Choroid plexus epithelial cell (primary cell): ENCODE data around the gene SLC22A3.

ENCODE experiments used
- DNase-seq: peaks from one replicate; pipeline ENCODE4 v3.0.0-alpha.2; 2010; ENCODE audit warnings: low read depth
- H3K4me3 ChIP-seq: 2 replicates; pipeline ENCODE4 v1.5.1; 2011; ENCODE audit warnings: low read depth, mild to moderate bottlenecking, control low read depth, low read length, moderate library complexity
- TF ChIP-seq, protein P1 (sequence below): conservative IDR thresholded peaks from 2 replicates; pipeline ENCODE4 v1.5.1; 2011; ENCODE audit warnings: low read depth, mild to moderate bottlenecking, control low read depth, inconsistent platforms, low read length, moderate library complexity

SLC22A3 gene

DNA sequence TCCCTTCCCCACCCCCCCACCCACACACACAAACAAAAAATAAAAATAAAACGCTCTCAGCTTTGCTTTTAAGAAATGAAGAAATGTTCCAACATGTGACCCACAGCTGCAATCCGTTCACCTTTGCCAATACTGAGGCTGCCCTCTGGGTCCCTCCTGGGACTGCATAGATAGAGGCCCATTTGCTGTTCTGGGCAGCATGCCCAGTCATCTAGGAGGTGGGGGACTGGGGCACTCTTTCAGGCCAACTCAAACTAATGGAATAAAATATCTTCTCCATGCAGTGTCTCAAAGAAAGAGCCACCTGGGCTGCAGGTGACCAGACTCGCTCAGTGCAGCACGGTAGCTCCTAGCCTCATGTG is 79.9 kb downstream of the SLC22A3 start:
- H3K4me3 ChIP-seq, result no peak overlapping the region
- TF ChIP-seq, protein P1, sequence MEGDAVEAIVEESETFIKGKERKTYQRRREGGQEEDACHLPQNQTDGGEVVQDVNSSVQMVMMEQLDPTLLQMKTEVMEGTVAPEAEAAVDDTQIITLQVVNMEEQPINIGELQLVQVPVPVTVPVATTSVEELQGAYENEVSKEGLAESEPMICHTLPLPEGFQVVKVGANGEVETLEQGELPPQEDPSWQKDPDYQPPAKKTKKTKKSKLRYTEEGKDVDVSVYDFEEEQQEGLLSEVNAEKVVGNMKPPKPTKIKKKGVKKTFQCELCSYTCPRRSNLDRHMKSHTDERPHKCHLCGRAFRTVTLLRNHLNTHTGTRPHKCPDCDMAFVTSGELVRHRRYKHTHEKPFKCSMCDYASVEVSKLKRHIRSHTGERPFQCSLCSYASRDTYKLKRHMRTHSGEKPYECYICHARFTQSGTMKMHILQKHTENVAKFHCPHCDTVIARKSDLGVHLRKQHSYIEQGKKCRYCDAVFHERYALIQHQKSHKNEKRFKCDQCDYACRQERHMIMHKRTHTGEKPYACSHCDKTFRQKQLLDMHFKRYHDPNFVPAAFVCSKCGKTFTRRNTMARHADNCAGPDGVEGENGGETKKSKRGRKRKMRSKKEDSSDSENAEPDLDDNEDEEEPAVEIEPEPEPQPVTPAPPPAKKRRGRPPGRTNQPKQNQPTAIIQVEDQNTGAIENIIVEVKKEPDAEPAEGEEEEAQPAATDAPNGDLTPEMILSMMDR, result no peak
- DNase-seq, result peak; percentile 67

DNA sequence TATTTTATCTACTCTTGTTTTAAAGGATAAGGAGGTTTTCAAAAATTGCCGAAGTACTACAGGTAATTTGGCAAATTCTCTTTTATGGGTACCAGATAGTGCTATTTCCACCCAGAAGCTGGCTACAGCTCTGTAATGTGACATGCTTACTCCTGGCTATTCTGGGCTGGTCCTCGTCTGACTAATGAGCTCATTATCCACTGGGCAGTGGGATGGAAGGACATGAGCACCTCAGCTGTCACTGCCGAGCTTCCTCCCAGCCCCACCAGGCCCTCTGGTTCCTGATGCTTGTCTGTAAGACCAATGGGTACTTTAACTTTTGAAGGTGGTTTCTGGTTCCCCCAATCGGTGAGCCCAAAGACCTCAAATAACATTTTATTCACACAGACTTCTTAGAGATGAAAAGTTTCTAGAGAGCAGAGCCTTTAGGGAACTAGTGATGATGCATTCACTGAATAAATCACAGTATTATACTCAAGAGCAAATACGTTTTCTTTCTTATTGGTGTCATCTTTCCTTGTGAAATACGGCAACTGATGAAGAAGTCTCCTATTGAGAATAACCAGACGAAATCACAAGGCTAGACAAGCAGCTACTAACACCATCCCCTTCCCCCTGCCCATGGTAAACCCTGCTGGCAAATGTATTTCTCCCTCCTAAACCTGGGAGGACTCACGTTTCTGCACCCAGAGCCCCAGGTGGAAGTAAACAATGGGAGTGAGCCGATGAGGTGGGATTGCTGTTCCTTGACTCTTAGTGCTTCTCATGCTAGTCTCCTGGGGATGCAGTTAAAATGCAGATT is 80.8 kb downstream of the SLC22A3 start:
- no peak for DNase-seq
- H3K4me3 ChIP-seq, result no peak overlapping the region
- TF ChIP-seq, protein P1, result no peak

DNA sequence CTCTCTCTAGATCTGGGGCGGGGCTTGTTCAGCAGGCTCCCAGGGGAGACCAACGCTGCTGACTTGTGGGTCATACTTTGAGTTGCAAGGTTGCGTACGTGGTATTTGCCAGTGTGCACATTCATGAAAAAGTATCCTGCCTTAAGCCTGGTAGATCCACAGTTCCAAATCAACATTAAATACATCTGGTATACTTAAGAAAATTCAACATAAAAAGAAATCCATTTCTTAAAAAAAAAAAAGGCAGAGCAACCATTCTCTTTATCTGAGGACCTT is 81.4 kb downstream of the SLC22A3 start:
- TF ChIP-seq, protein P1, result no peak
- no peak overlapping the region for H3K4me3 ChIP-seq
- no peak for DNase-seq

DNA sequence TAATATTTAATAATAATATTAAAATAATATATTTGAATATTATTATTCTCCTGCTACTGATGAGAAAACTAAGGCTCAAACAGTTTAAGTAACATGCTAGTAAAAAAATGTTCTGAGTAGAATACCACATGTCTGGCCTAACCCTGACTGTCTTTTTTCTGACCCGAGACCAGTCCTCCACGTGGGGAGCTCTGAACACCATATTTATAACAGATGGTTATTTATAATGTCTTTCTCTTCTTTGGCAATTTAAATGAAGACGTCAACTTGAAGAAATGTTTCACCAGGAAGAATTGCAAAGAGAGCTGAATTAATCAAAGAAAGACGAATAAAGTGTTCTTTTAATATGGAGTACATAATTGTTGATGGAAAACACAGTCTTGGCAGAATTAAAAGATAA is 82.0 kb downstream of the SLC22A3 start:
- DNase-seq, result peak; percentile 8
- TF ChIP-seq, protein P1, result no peak

DNA sequence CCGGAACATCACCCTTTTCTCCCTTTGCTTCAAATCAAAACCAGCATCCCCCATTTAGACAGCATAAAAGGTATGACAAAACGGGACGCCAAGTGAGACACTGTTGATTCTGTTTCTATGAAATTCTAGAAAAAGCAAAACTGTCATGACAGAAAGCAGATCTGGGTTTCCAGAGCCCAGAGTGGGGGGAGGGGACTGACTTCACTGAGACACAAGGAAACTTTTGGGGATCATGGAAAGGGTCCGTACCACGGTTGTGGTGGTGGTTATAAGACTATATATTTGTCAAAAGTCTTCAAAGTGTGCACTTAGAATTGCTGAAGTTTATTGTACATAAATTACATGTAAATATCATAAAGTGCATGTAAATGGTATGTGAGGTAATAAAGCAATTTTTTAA is 82.6 kb downstream of the SLC22A3 start:
- DNase-seq, result no peak
- H3K4me3 ChIP-seq, result no peak overlapping the region
- TF ChIP-seq, protein P1, result no peak

More for the DNA sequence above, 82.0 kb downstream of the SLC22A3 start:
- no peak overlapping the region for H3K4me3 ChIP-seq

DNA sequence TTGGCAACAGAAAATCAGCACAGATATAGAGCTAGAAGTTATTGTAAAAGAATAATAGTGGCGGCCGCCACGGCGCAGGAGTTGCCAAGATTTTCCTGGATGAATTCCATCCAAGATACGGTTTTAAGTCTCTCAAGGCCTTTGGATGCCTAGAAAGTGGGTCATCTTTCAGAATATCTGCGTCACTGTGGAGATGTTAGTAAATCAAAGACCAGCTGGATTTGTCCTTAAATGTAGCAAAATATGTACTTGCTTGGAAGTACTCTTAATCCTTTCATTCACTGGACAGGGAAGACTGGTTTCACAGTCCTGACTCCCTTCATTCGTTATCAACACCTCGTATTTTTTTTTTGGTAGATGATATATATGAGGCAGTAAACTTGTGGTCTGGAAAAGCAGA is 83.0 kb downstream of the SLC22A3 start:
- peak; percentile 86 for DNase-seq
- TF ChIP-seq, protein P1, result no peak
- no peak overlapping the region for H3K4me3 ChIP-seq

DNA sequence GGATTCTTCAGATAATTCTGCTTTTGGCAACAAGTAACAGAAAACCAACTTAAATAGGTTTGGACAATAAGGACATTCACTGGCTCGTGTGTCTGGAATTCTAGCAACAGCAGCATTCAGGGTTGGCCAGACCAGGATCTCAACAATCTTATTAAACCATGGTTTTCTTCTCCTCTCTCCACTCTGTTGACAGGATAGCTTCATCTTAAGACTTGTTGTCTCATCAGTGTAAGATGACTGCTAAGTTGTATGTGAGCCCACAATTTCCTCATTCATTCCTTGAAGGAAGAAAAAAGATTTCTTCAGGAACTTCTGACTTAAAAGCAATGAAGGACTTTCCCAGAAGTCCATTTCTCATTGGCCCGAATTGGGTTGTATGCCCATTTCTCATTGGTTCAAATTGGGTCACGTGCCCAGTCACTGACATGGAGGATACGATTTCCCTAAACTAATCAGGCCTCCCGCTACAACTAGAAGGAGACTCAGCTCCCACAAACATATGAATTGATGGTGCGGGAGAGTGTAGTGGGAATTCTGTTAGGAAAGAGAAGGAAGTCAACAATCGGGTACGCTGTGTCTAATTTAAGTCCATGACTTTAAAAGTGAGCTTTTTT is 83.7 kb downstream of the SLC22A3 start:
- no peak for DNase-seq
- TF ChIP-seq, protein P1, result no peak
- H3K4me3 ChIP-seq, result no peak overlapping the region
